MCF 10A (cell line): ENCODE results near the gene CALN1. TPM values are rescaled to one million over a fixed set of nuclear protein-coding genes. Genes with fewer than 3 reads are reported as not detected.

Source experiments
- BruUV-seq: library from RNA; stranded (reverse); fragments of 400-500 nt; replicated peaks from 2 replicates; lab custom pipeline; 2021; lab: Mats Ljungman, UMichigan
- CTCF ChIA-PET: fragments of 300-600 bp; sonication (Branson Sonifier 250); formaldehyde crosslinking; extraction: SDS; loops from one replicate; lab custom pipeline; 2021; ENCODE audit warnings: antibody characterized with exemption, inconsistent platforms; lab: Yijun Ruan, JAX
- POLR2A ChIA-PET: fragments of 300-600, 350-650 bp; sonication (Branson Sonifier 250); formaldehyde crosslinking; extraction: SDS; loops from one replicate; lab custom pipeline; 2020; ENCODE audit warnings: antibody characterized with exemption, inconsistent platforms; lab: Yijun Ruan, JAX
- DNase-seq: peaks from one replicate; pipeline ENCODE4 v3.0.0-alpha.2; 2018; ENCODE audit not compliant: unreplicated experiment
- H3K27ac Mint-ChIP-seq: one replicate; pipeline ENCODE4 v1.8.0; 2022; ENCODE audit warnings: mild to moderate bottlenecking, low read depth, mixed read lengths; ENCODE audit not compliant: unreplicated experiment
- H3K27me3 Mint-ChIP-seq: one replicate; pipeline ENCODE4 v1.8.0; 2022; ENCODE audit warnings: mixed read lengths; ENCODE audit not compliant: insufficient read depth, unreplicated experiment
- H3K36me3 Mint-ChIP-seq: one replicate; pipeline ENCODE4 v1.8.0; 2022; ENCODE audit warnings: mild to moderate bottlenecking, moderate library complexity, mixed read lengths; ENCODE audit not compliant: insufficient read depth, unreplicated experiment
- H3K4me1 Mint-ChIP-seq: one replicate; pipeline ENCODE4 v1.8.0; 2022; ENCODE audit warnings: mixed read lengths; ENCODE audit not compliant: insufficient read depth, unreplicated experiment
- H3K4me3 Mint-ChIP-seq: one replicate; pipeline ENCODE4 v1.8.0; 2022; ENCODE audit warnings: mild to moderate bottlenecking, moderate library complexity, mixed read lengths; ENCODE audit not compliant: unreplicated experiment
- H3K9me3 Mint-ChIP-seq: one replicate; pipeline ENCODE4 v1.8.0; 2022; ENCODE audit warnings: mixed read lengths; ENCODE audit not compliant: unreplicated experiment
- intact Hi-C: fragments of 100-400 bp; cut with micrococcal nuclease; formaldehyde crosslinking; loops from 2 replicates; pipeline ENCODE4 v1.14.1; 2022
- total RNA-seq: library from RNA; stranded (reverse); gene quantifications from 2 replicates; pipeline ENCODE4 v1.2.3, GENCODE V29; 2022
- TF ChIP-seq, protein P1 (sequence below): fragments of 200-600 bp; IDR thresholded peaks from one replicate; pipeline ENCODE4 v1.8.0; 2022; ENCODE audit warnings: antibody characterized with exemption, mild to moderate bottlenecking; ENCODE audit not compliant: unreplicated experiment

The CALN1 gene
- total RNA-seq, 1 experiment from 2014 or later = not detected

DNA sequence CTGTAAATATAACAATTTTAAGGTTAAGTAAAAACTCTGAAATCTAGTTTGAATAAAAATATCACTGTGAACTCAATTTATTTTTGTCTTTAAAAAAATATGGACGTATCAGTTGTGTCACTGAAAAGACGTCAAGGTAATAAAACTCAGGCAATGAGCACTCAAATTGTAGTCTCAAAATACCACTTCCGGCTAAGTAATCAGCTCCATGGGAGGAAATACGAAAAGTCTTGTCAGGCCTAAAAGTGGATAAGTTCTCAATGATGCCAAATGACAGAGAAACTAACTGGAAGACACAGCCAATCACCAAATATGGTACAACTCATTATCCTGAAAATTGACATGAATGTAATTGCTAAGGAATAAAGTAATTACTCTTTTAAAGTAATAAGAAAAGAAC lies 719 bp downstream of the CALN1 start:
- Mint-ChIP-seq H3K4me3 (no peak overlapping the region), H3K27ac (no peak overlapping the region), H3K27me3 (no peaks in the 10 kb centered on the region), H3K4me1 (peaks cover 6% of the 10 kb centered on the region), H3K9me3 (no peaks in the 10 kb centered on the region), H3K36me3 (no peaks in the 10 kb centered on the region)
- ChIA-PET CTCF (interaction anchor here (0.7 kb wide), 1 partner anchor 25 kb away, joined by 3 read pairs; no protein-coding TSS in a partner anchor), POLR2A (no interaction called here)
- DNase-seq = no peak
- no TSS peak for BruUV-seq
- TF ChIP-seq, protein P1, sequence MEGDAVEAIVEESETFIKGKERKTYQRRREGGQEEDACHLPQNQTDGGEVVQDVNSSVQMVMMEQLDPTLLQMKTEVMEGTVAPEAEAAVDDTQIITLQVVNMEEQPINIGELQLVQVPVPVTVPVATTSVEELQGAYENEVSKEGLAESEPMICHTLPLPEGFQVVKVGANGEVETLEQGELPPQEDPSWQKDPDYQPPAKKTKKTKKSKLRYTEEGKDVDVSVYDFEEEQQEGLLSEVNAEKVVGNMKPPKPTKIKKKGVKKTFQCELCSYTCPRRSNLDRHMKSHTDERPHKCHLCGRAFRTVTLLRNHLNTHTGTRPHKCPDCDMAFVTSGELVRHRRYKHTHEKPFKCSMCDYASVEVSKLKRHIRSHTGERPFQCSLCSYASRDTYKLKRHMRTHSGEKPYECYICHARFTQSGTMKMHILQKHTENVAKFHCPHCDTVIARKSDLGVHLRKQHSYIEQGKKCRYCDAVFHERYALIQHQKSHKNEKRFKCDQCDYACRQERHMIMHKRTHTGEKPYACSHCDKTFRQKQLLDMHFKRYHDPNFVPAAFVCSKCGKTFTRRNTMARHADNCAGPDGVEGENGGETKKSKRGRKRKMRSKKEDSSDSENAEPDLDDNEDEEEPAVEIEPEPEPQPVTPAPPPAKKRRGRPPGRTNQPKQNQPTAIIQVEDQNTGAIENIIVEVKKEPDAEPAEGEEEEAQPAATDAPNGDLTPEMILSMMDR = no peak
- intact Hi-C loops = no loop called here

- Mint-ChIP-seq H3K36me3 (no peaks in the 10 kb centered on the region), H3K4me3 (no peak overlapping the region), H3K4me1 (peaks cover 21% of the 10 kb centered on the region), H3K9me3 (no peaks in the 10 kb centered on the region), H3K27me3 (no peaks in the 10 kb centered on the region), H3K27ac (no peak overlapping the region)
- POLR2A ChIA-PET = no interaction called here
- BruUV-seq = no TSS peak
- intact Hi-C loops = no loop called here
- TF ChIP-seq, protein P1 = no peak
- no peak for DNase-seq
- CTCF ChIA-PET = interaction anchor here (0.6 to 0.7 kb wide), 2 partner anchors 46 to 84 kb away, joined by 4 to 5 read pairs; no protein-coding TSS in a partner anchor
Observed at GRCh38 chr7:72409638-72410015, 2.5 kb downstream of the CALN1 start.

- Mint-ChIP-seq H3K36me3 (no peaks in the 10 kb centered on the region), H3K27ac (no peak overlapping the region), H3K4me1 (peaks cover 26% of the 10 kb centered on the region), H3K27me3 (no peaks in the 10 kb centered on the region), H3K9me3 (no peaks in the 10 kb centered on the region), H3K4me3 (no peak overlapping the region)
- ChIA-PET CTCF (interaction anchor here (0.6 to 0.7 kb wide), 2 partner anchors 46 to 85 kb away, joined by 4 to 5 read pairs; no protein-coding TSS in a partner anchor), POLR2A (no interaction called here)
- intact Hi-C loops = no loop called here
- no TSS peak for BruUV-seq
- TF ChIP-seq, protein P1 = no peak
- DNase-seq = no peak
Observed at GRCh38 chr7:72408966-72409637, 3.0 kb downstream of the CALN1 start.

- no peaks in the 10 kb centered on the region for H3K27me3 Mint-ChIP-seq
- no peak for DNase-seq
- TF ChIP-seq, protein P1 = no peak
- ChIA-PET POLR2A (interaction anchor here (0.7 to 1.2 kb wide), 2 partner anchors 25 to 195 kb away, joined by 3 read pairs; no protein-coding TSS in a partner anchor), CTCF (interaction anchor here (0.7 to 1.2 kb wide), 2 partner anchors 87 to 377 kb away, joined by 3 read pairs; no protein-coding TSS in a partner anchor)
- H3K4me1 Mint-ChIP-seq = peaks cover 32% of the 10 kb centered on the region
- H3K27ac Mint-ChIP-seq = no peak overlapping the region
- no peak overlapping the region for H3K4me3 Mint-ChIP-seq
- H3K36me3 Mint-ChIP-seq = no peaks in the 10 kb centered on the region
- no TSS peak for BruUV-seq
- intact Hi-C loops = no loop called here
- H3K9me3 Mint-ChIP-seq = no peaks in the 10 kb centered on the region
Observed at GRCh38 chr7:72406820-72407403, 5.2 kb downstream of the CALN1 start.
